Stimulated activated CD8-positive, alpha-beta memory T cell treated with anti-CD3 and anti-CD28 coated beads, Interleukin-7, amount 100 ng/mL, for 48 hours (primary cell): Measurements from ENCODE around the gene CWC22.

Source experiments
- DNase-seq, 2 donors: peaks; one replicate each; pipeline ENCODE4 v3.0.0-alpha.2; 2020; ENCODE audit warnings: low read depth in 1 of 2; ENCODE audit errors: extremely low read depth in 1 of 2

CWC22 gene

DNA sequence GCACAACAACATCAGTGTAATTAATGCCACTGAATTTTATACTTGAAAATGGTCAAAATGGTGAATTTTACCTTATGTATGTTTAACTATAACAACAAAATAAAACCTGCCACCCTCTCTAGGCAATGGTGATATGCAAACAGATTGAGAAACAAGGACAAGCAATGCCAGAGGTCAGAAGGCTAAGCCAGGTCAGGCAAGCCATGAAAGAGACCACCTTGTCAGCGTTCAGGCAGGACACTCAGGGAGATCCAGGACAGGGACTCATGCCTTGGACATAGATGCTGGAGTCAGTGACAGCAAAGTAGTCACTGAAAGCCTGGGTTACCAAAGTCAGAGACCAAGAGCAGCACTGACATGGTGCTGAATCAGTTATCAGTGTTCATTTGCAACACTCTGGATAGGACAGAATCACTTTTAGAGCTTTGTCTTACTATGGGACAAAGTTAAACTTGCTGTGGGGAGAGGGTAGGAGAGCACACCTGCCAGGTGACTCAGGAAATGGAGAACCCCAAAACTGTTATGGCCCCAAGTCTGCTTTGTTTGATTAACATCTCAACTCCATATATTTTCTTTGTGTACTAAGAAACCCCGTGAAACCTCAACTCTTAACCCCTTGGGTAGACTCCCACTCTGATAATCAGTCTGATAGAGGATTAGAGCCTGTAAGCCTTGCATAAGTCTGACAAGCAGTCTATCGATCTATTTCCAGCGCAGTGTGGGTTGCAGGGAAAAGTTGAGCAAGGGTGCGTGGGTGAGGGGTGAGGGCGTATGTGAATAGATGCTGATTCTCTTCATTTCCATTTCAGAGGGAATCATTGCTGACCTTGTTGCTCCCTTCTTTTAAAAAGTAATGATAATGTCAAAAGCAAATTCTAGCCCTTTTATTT lies 97.0 kb downstream of the CWC22 start:
- no peak for DNase-seq

DNA sequence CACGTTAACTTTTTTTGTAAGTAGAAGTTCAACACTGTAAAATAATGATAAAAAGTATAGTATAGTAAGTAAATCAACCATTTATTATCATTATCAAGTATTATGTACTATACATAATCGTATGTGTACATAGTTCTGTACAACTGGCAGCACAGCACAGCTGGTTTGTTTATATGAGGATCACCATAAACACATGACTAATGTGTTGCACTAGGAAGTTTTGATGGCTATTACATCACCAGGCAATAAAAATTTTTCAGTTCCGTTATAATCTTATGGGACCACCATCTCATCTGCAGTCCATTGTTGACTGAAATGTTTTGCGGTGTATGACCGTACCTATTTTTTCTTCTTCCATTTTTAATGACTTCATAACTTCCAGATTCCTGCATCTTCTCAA lies 106.4 kb downstream of the CWC22 start:
- DNase-seq = no peak

DNA sequence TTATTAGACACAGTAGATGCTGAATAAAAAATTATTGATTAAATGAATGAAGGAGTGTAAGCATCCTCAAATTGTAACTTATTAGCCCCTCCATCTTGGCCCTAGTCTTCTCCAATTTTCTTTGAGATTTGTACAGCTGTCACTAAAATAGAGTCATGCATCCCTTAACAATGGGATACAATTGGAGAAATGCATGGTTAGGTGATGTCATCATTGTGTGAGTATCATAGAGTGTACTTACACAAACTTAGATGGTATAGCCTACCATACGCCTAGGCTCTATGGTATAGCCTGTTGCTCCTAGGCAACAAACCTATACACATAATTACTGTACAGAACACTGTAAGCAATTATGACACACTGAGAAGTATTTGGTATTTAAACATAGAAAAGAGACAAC lies 107.4 kb downstream of the CWC22 start:
- no peak for DNase-seq

DNA sequence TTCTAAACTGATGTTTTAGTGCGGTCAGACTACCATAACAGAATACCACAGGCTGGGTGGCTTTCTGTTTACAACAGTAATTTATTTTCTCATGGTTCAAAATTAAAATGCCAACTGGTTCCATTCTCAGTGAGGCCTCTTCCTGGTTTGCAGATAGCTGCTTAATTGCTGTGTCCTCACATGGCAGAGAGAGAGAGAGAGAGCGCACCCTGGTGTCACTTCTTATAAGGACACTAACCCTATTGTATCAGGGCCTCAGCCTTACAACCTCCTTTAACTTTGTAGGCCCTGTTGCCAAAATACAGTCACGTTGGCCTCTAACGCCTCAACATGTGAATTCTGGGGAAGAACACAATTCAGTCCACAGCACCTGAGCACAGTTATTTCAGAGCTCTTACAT lies 108.2 kb downstream of the CWC22 start:
- DNase-seq = no peak
